ENCODE results near the gene DUSP28.

Gene DUSP28

DNA sequence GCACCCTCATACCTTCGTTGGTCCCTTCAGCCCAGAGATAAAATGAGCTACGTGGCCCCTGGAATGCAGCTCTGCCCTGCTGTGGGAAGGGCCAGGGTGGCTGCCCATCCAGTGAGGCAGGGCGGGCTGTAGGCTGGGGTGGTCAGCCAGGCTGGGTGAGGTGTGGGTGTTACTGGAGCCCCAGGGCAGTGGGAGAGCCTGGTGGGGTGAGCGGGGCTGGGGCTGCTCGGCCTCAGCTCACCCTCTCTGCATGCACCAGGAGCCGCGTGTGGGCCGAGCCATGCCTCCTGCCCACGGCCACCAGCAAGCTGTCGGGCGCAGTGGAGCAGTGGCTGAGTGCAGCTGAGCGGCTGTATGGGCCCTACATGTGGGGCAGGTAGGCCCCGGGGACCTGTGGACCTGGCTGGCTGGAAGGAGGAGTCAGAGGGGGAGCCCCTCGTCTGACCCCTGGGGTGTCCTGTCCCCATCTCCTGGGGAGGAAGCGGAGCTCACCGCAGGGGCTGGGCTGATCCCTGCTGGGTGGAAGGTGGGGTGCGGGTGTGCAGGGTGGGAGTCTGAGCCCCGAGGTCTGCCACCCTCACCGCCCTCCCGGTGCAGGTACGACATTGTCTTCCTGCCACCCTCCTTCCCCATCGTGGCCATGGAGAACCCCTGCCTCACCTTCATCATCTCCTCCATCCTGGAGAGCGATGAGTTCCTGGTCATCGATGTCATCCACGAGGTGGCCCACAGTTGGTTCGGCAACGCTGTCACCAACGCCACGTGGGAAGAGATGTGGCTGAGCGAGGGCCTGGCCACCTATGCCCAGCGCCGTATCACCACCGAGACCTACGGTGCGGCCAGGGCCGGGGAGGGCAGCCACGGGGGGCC lies 13.6 kb downstream of the DUSP28 start:
- DNase-seq: no peak

DNA sequence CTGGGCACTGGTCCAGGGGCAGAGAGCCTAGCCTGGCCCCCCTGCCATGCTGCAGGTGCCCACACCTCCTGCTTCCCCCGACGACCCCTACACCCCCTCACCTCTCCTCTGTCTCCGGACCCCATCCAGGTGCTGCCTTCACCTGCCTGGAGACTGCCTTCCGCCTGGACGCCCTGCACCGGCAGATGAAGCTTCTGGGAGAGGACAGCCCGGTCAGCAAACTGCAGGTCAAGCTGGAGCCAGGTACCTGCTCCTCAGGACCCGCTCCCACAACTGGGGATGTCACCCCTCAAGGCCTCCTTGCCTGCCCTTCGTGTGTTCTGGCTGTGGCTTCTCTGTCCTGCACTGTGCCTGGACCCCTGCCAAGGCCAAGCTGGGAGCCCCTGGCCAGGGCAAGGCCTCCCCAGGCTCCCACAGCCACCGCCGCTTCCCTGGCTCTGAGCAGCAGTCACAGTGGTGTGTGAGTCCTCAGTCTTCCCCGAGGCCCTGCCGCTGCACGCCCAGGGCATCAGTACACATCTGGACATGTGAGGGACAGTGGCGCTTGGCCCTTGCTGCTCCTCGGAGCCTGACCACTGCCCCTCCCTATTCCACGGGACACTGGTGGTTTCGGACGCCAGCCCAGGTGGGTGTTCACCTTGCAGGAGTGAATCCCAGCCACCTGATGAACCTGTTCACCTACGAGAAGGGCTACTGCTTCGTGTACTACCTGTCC lies 14.4 kb downstream of the DUSP28 start:
- DNase-seq: no peak

DNA sequence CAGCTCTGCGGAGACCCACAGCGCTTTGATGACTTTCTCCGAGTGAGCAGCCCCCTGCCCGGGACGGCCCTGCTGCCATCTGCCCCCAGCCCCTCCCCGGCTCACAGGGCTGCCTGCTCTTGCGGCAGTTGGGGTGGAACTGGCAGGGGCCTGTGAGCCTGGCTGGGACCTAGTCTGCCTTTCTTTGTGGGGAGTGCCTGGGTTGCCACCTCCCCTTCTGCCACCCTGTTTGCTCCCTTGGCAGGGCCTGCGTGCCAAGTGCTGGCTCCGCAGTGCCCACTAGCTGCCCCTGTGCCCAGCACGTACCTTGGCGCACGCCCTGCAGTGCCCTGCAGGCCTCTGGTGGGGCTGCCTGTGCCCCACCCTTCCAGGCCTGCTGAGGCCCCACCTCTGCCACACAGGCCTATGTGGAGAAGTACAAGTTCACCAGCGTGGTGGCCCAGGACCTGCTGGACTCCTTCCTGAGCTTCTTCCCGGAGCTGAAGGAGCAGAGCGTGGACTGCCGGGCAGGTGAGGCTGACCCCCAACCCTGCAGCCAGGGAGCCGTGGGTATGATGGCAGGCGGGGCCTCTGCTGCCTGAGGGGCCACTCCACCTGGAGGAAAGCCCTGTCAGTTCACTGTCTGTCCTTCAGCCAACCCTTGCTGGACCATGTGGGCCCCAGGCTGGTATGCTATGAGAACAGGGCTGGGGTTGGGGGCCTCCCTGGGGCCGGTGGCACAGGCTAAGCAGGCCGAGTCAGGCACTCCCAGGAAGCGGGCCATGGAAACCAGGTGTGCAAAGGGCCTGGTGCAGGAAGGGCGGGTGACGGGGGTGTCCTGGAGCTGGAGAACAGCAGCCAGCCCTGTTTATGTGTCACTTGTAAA lies 15.2 kb downstream of the DUSP28 start:
- no peak for DNase-seq

DNA sequence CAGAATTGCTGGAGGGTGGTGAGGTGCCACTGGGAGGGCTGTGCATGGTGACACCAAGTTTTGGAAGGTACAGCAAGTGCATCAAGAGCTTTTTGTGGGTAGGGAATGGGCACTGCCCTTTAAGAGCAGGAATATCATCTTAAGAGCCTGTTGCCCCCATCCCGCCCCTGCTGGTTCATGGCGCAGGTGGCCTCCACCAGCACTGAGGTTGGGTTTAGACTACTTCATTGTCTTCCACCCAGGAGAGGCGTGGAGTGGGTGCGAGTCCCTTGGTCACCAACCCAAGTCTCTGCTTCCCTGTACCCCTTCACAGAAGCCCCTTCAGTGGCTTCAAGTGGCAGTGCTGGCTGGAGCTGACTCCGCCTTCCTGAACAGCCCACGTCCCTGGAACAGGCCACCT lies 15.9 kb downstream of the DUSP28 start:
- DNase-seq: no peak

DNA sequence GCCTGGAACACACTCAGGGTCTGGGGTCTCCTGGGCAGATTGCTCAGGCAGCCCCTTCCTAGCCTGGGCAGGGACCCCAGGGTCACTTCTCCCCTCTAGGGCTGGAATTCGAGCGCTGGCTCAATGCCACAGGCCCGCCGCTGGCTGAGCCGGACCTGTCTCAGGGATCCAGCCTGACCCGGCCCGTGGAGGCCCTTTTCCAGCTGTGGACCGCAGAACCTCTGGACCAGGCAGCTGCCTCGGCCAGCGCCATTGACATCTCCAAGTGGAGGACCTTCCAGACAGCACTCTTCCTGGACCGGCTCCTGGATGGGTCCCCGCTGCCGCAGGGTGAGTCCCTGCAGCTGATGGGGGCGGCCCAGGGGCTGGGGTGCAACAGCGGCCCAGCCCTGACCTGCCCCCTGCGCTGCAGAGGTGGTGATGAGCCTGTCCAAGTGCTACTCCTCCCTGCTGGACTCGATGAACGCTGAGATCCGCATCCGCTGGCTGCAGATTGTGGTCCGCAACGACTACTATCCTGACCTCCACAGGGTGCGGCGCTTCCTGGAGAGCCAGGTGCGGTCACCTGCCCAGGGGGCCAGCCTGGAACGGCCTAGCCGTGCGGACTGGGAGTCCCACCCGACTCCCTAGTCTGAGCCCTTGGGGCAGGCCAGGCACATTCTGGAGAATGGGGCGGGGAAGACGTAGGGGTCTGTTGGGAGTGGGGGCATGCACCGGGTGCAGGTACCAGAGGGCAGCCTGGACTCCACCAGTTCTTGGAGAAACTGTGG lies 16.5 kb downstream of the DUSP28 start:
- DNase-seq: no peak

DNA sequence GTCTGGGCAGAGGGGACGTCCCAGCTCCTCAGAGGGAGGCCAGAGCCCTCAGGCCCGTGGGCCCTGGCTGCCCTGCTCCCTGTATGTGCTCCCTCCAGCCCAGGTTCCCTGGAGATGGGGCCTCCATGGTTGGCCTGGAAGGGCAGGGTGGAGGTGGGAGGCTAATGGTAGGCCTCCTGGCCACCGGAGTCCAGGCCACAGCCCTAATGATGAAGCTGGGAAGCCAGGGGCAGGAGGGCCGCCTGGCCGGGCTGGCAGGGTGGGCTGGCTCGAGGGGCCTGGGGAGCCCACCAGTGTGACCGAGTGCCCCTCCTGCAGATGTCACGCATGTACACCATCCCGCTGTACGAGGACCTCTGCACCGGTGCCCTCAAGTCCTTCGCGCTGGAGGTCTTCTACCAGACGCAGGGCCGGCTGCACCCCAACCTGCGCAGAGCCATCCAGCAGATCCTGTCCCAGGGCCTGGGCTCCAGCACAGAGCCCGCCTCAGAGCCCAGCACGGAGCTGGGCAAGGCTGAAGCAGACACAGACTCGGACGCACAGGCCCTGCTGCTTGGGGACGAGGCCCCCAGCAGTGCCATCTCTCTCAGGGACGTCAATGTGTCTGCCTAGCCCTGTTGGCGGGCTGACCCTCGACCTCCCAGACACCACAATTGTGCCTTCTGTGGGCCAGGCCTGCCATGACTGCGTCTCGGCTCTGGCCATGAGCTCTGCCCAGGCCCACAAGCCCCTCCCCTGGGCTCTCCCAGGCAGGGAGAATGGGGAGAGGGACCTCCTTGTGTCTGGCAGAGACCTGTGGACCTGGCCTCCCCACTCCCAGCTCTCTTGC lies 17.3 kb downstream of the DUSP28 start:
- DNase-seq: no peak

DNA sequence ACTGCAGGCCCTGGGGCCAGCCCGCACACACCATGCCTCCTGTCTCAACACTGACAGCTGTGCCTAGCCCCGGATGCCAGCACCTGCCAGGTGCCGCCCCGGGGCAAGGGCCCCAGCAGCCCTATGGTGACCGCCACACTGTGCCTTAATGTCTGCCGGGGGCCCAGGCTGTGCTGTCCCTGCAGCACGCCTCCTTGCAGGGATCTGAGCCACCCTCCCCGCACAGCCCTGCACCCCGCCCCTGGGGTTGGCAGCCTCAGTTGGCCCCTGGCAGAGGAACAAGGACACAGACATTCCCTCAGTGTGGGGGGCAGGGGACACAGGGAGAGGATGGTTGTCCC lies 17.9 kb downstream of the DUSP28 start:
- DNase-seq: no peak

DNA sequence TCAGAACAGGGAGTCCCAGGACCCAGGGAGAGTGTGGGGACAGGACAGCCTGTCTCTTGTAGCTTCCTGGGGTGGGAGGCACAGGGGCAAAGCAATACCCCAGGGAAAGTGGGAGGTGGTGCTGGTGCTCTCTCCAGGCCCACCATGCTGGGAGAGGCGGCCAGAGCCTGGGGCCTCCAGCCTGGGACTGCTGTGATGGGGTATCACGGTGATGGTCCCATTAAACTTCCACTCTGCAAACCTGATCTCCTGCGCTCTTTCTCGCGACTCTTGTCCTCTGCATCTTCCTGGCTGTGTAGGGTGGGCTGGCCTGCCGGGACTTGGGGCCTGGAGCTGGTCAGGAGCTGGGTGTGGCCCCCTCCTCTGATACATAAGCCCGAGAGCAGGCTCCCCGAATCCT lies 18.3 kb downstream of the DUSP28 start:
- no peak for DNase-seq

DNA sequence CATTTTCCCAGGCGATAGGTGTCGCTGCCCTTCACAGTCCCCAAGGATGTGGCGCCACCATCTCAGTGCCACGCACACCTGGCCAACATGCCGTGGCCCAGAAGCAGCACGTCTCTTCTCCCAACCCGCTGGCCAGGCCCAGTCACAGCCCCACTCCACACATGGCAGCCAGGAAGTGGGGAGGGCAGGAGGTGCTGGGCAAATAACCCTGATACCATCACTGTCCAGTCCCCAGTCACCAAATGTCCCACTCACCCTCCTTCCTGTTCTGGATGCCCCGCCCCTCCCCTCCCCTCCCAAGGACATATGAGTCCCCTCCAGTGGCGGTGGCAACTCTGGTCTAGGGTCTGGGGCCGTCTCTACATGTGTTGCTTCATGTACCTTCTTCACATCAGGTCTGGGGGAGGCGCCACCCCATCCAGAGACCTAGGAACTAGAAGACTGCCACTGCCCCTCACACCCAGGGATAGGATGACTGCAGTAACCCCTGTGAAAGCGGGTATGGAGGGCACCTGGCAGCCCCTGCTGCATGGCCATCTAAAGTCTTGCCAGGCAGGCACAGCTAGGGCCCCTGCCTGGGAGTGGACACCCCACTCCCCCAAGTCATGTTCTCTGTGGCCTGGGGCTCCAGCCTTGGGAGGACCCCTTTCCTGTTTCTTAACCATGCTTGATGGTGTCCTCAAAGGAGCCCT lies 19.1 kb downstream of the DUSP28 start:
- DNase-seq: no peak

DNA sequence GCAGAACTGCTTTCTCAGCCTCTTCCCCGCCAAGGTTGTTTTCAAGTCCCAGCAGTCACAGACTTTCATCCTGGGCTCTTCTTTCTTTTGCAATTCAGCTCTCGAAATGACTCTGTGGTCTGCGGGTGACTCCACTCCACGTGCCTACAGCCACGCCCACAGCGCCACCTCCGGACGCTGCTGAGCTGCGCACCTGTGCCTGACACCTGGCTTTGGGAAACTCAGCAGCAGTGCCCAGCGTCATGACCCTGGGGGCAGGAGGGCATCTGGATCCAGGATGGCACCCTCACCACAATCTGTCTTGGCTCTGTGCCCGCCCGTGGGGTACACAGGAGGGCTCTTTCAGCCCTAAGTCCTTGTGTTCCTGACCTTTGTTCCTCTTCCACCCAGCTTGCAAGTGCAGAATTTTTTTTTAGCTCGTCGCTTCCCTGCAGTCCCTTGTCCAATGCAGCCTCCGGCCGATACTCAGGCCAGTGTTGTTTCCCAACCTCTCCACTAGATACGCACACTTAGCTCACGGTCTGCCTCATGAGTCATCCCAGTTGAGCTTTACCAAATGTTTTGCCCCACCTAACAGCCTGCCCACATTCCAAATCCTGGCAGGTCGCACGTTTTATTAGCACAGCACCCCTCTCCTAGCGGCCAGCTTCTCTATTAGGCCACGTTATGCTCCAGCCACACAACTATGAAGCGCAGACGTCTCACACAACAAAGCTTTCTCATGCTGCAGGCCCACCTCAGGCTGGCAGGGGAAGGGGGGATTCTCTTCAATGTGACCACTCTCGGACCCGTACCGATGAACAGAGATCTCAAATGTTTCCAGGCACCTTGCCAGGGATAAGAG lies 19.8 kb downstream of the DUSP28 start:
- DNase-seq: peak; percentile 16

DNA sequence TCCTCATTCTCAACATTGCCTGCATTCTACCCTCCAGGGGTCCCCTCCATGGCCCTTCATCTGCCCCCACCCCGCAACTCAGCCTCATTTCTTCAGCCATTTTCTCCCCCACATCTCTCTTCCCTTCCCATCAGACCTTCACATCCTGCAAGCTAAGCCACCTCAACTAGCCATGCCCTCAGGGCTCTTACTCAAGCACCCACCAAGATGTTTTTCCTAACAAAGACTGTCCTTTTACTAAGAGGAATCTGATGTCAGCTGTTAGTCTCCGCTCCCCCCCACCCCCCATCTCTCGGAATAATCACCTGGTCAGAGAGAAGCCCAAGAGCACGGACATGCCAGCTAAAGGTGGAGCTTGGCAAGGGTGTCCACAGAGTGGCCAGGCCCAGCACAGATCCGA lies 21.7 kb downstream of the DUSP28 start:
- DNase-seq: no peak

DNA sequence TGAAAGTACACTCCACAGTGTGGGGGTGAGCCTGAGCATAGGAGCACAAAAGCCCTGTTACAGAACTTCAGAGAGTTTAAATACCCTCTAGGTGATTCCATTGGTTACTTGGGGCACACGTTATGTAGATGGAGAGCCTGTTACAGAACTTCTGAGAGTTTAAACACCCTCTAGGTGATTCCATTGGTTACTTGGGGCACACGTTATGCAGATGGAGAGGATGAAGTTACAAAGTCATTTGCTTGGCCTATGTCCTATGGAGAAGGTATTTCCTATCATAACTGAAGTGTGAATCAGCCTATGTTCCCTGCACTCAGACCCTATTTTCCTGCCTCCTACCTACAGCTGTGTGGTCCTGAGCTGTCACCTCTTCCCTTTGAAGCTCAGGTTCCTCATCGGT lies 22.6 kb downstream of the DUSP28 start:
- no peak for DNase-seq

DNA sequence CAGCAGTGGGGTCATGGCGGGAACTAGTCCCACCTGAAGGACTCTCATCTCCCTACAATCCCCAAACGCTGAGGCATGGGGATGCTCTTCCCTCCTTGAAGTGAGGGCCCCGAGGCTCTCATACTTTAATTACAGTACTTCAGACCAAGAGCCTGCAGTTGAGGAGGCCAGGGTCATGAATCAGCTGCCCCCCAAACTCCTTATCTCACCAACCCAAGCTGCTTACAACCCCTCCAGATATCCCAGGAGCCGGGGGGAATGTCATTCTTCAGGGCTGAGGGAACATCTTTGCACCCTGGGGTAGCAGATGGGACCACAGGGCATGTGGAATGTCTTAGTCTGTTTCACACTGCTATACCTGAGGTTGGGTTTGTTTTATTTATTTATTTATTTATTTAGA lies 23.6 kb downstream of the DUSP28 start:
- DNase-seq: no peak

DNA sequence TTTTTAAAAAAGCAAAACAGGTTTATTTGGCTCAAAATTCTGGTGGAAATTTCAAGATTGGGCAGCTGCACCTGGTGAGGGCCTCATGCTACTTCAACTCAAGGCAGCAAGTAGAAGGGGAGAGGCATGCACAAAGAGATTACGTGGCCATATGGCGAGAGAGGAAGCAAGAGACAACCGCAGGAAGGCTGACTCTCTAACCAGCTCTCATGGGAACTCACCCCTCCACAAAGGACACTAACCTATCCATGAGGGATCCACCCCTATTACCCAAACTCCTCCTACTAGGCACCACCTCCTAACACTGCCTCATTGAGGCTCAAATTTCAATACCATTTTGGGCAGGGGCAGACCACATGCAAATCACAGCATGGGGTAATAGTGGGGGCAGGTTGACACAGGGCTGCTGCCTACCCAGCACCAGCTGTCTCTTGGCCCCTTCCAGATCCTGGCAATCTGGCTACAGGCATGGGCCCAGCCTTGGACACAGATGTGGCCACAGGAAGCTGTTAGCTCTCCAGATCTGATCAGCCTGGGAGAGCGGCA lies 24.4 kb downstream of the DUSP28 start:
- peak; percentile 92 for DNase-seq

DNA sequence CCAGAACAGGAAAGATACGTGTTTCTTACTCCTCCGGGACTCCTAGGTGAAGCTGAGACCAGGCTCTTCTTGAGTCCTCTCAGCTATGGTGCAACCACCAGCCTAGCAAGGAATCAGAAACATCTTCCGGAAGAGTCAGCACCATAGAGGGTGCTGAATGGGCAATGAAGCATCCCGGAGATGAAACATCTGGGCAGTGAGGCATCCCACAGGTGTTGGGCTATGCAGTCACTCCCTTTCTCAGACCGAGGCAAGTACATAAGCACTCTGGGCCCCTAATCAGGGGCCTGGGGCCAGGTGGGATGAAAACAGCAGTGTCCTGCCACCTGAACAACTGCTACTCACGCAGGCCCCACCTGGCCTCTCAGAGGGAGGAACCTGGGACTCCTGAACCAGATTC lies 24.9 kb downstream of the DUSP28 start:
- DNase-seq: peak; percentile 24

DNA sequence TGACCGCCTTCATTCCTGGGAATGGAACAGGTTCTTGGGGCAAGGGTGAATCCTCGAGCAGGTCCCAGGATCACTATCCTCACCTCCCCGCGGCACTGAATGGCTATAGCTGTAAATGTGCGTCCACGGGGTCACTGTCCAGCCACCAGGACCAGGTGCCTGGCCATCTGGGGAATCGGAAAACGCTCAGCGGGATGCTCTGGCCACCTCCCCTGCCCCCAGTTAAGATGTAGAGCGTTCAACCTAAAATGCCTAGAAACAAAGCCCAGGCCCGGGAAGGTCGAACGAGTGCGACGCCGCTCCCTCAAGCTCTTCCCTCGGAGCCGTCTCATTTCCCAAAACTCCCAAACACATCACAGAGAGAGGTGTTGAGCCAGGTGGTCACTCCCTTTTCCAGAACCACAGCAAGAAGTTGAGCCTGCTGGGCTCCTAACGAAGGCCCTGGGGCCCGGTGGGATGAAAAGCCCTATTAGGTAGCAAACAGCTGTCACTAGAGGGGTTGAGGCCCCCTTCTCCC lies 25.6 kb downstream of the DUSP28 start:
- no peak for DNase-seq

DNA sequence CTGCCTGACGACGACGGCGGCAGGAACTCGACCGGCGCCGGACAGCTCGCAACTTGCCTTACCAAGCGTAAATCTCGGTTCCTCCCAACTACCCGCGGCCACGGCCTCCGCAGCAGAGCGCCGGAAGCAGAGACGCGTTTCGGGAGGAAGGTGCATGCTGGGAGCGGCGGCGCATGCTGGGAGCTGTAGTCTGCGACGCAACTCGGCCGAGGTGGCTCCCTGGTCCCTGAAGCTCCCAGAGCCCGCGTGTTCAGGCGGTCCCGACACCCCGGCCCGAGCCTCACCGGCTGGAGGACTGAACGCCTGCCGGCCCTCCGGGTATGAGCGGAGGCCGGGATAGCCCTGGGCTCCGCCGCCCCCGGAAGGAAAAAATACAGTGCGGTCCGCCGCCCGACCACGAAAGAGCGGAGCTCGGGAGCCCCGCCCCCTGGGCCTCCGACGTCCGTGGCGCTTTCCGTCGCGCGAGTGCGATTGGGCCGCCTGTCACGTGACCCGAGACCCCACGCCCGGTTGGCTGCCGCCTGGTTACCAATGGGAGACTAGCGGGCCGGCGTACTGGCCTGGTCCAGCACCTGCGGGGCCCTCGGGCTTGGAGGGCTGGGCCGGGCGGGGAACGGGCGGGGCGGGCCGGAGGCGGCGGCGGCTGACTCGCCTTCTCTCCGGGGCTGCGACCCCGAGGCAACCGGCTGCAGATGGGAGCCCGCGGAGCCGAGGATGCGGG lies 26.2 kb downstream of the DUSP28 start, which contains the start of gene CAPN10:
TSS of gene CAPN10 (plus strand) at position 537 of the 721 bp plus-strand sequence. CDS start at position 715, 178 bp downstream.
- peak; percentile 94 for DNase-seq

DNA sequence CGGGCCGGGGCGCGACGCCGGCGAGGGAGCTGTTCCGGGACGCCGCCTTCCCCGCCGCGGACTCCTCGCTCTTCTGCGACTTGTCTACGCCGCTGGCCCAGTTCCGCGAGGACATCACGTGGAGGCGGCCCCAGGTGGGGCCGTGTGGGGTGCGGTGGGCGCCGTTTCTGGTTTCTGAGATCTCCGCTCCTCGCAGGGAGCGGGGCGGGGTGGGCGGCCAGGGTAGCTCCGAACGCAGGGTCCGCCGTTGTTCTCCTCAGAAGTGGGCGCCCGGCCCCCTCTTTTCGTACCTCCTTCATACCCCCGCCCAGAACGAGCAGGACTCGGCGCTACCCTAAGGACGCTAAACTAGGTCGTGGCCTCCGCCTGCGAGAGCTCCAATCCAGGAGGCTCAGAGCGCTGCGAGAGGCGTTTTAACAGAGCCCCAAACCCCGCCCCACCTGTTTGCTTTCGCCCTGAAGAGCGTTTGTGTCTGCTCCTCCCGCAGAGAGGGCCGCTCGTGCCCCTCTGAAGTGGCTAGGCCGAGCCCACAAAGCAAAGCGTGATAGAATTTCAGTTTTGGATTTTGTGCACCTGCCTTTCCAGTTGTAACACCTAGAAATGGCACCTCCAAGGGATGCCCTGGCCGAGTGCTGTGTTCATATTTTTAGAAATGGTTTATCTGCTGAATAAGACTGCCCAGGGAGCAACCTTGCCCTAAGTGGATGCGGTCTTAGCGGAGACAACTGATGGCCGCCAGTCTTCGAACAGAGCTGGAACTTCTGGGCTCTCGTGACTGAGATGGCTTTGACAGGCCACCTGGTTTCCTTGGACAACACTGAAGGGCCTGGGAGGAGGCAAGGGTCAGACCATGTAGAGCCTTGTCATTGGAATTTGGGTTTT lies 27.0 kb downstream of the DUSP28 start:
- peak; percentile 70 for DNase-seq
